Activated T-cell treated with anti-CD3 and anti-CD28 coated beads, Interleukin-2, amount 50 U/mL, for 72 hours (primary cell): ENCODE data around the gene NOXO1. TPM values are rescaled to one million over a fixed set of nuclear protein-coding genes. Genes with fewer than 3 reads are reported as not detected.

Experiments
- ATAC-seq, 2 donors: fragments of 150-1000 bp; cut with Tn5 transposase; replicated peaks in 1 of 2; 2 replicates each; pipeline ENCODE4 v1.10.0; 2021; ENCODE audit warnings: moderate library complexity in 2 of 2, mild to moderate bottlenecking in 1 of 2
- DNase-seq, 2 donors: peaks; one replicate each; pipeline ENCODE4 v3.0.0; 2021 to 2022; ENCODE audit warnings: mixed read lengths in 1 of 2
- H3K27ac Mint-ChIP-seq: one replicate; pipeline ENCODE4 v1.8.0; 2022; ENCODE audit warnings: mild to moderate bottlenecking, moderate library complexity, mixed read lengths
- H3K27me3 Mint-ChIP-seq: one replicate; pipeline ENCODE4 v1.8.0; 2022; ENCODE audit warnings: low read depth, mixed read lengths
- H3K36me3 Mint-ChIP-seq, 2 donors: one replicate each; pipeline ENCODE4 v1.8.0; 2022; ENCODE audit warnings: mixed read lengths in 2 of 2, mild to moderate bottlenecking in 1 of 2; ENCODE audit not compliant: insufficient read depth in 2 of 2
- H3K4me1 Mint-ChIP-seq: one replicate; pipeline ENCODE4 v1.8.0; 2022; ENCODE audit warnings: low read depth, mixed read lengths
- H3K4me3 Mint-ChIP-seq, 2 donors: one replicate each; pipeline ENCODE4 v1.8.0; 2022; ENCODE audit warnings: mild to moderate bottlenecking in 2 of 2, mixed read lengths in 2 of 2, moderate library complexity in 2 of 2
- H3K9me3 Mint-ChIP-seq, 2 donors: one replicate each; pipeline ENCODE4 v1.8.0; 2022; ENCODE audit warnings: mixed read lengths in 2 of 2
- total RNA-seq, 2 donors: library from RNA; stranded (reverse); gene quantifications; one replicate each; pipeline ENCODE4 v1.2.3, GENCODE V29; 2022

The NOXO1 gene
- total RNA-seq, 2 donors from 2014 or later = 1.8 TPM; not detected in 1

GRCh38 chr16:2007081-2007836, 26.0 kb upstream of the NOXO1 start:
- Mint-ChIP-seq H3K27me3 (no peaks in the 10 kb centered on the region), H3K36me3 (peaks cover 7 to 12% of the 10 kb centered on the region in 2 donors), H3K27ac (peak overlapping the region; percentile 8), H3K4me1 (peaks cover 46% of the 10 kb centered on the region), H3K4me3 (peak overlapping the region; percentile 95 to 96), H3K9me3 (no peaks in the 10 kb centered on the region)
- DNase-seq = no peak
- no peak for ATAC-seq

- Mint-ChIP-seq H3K27me3 (no peaks in the 10 kb centered on the region), H3K4me1 (peaks cover 46% of the 10 kb centered on the region), H3K36me3 (peaks cover 7 to 12% of the 10 kb centered on the region in 2 donors), H3K27ac (no peak overlapping the region), H3K4me3 (peak overlapping the region; percentile 51 to 95), H3K9me3 (no peaks in the 10 kb centered on the region)
- ATAC-seq (no peak), DNase-seq (no peak)
Observed at GRCh38 chr16:2006317-2006716, 25.0 kb upstream of the NOXO1 start.

DNA sequence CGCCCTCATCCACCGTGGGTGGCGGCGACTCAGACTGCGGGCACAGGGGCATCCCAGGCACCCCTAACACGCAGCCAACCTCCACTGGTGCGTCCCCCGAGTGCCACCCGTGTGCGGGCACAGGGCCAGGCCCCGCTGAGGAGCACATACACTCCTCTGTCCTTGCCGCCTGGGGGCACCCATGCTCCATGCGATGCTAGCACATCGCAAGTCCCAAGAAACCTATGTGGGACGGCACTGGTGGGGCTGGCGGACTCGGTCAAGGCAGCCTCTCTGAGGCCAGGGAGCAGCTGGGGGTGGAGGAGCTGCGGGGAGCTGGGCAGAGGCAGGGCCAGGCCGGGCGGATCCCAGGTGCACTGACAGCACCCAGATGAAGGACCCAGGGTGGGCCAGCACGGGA, 24.4 kb upstream of the NOXO1 start:
- ATAC-seq = no peak
- H3K4me3 Mint-ChIP-seq = peak overlapping the region in 1 of 2 donors; percentile 57
- H3K36me3 Mint-ChIP-seq = peaks cover 7 to 15% of the 10 kb centered on the region in 2 donors
- peaks cover 45% of the 10 kb centered on the region for H3K4me1 Mint-ChIP-seq
- DNase-seq = no peak
- no peaks in the 10 kb centered on the region for H3K9me3 Mint-ChIP-seq
- no peaks in the 10 kb centered on the region for H3K27me3 Mint-ChIP-seq
- H3K27ac Mint-ChIP-seq = no peak overlapping the region

- H3K36me3 Mint-ChIP-seq = peaks cover 7 to 13% of the 10 kb centered on the region in 2 donors
- H3K27ac Mint-ChIP-seq = no peak overlapping the region
- H3K4me1 Mint-ChIP-seq = peaks cover 39% of the 10 kb centered on the region
Observed at GRCh38 chr16:2004795-2005517, 23.7 kb upstream of the NOXO1 start.

DNA sequence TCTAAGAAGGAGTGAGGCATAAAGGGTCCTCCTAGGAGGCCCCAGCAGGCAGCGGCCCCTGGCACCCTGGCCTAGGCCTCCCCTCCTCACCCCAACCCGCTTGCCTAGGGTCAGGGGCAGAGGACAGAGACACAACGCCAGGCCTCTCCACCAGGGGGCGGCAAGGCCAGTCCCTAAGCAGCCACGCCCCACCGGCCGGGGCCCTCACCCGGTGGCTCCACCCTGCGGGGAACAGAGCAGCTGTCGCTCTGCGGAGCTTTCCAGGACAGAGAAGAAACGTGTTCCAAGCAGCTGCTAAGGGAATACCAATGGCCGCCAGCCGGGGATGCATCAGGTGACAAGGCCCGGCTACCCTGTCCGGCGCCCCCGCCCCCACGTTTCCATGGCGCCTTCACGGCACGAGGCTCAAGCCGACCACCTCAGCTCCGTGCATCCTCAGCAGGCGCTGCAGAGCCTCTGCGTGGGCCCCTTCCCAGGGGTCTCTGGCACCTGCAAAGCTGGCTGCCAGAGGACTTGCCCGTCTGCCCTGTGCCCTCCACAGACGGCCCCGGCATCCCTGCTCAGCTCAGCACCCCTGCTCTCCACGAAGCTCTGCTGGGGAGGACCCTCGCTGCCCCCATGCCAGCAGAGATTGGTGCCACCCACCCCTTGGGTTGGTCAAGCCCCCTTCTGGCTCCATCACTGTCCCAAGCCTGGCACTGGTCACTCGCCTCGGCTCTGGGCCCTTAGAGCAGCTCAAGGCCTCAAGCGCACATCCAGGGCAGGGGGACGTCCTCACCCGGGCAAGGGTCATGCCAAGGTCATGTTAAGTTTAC, 22.8 kb upstream of the NOXO1 start:
- H3K9me3 Mint-ChIP-seq = no peaks in the 10 kb centered on the region
- peaks cover 39% of the 10 kb centered on the region for H3K4me1 Mint-ChIP-seq
- no peak overlapping the region for H3K4me3 Mint-ChIP-seq
- DNase-seq = peak; percentile 94
- H3K27me3 Mint-ChIP-seq = no peaks in the 10 kb centered on the region
- no peak overlapping the region for H3K27ac Mint-ChIP-seq
- peaks cover 7 to 13% of the 10 kb centered on the region in 2 donors for H3K36me3 Mint-ChIP-seq
- peak; percentile 94 to 95 for ATAC-seq

More at GRCh38 chr16:2004795-2005517, 23.7 kb upstream of the NOXO1 start:
- peak overlapping the region in 1 of 2 donors; percentile 15 for H3K4me3 Mint-ChIP-seq
- DNase-seq (no peak), ATAC-seq (no peak)
- H3K9me3 Mint-ChIP-seq = no peaks in the 10 kb centered on the region
- H3K27me3 Mint-ChIP-seq = no peaks in the 10 kb centered on the region

- no peak overlapping the region for H3K4me3 Mint-ChIP-seq
- peaks cover 5 to 12% of the 10 kb centered on the region in 2 donors for H3K36me3 Mint-ChIP-seq
- no peaks in the 10 kb centered on the region for H3K27me3 Mint-ChIP-seq
- H3K4me1 Mint-ChIP-seq = peaks cover 33% of the 10 kb centered on the region
- ATAC-seq (no peak), DNase-seq (no peak)
- no peak overlapping the region for H3K27ac Mint-ChIP-seq
- H3K9me3 Mint-ChIP-seq = no peaks in the 10 kb centered on the region
Observed at GRCh38 chr16:2003231-2003826, 22.1 kb upstream of the NOXO1 start.

DNA sequence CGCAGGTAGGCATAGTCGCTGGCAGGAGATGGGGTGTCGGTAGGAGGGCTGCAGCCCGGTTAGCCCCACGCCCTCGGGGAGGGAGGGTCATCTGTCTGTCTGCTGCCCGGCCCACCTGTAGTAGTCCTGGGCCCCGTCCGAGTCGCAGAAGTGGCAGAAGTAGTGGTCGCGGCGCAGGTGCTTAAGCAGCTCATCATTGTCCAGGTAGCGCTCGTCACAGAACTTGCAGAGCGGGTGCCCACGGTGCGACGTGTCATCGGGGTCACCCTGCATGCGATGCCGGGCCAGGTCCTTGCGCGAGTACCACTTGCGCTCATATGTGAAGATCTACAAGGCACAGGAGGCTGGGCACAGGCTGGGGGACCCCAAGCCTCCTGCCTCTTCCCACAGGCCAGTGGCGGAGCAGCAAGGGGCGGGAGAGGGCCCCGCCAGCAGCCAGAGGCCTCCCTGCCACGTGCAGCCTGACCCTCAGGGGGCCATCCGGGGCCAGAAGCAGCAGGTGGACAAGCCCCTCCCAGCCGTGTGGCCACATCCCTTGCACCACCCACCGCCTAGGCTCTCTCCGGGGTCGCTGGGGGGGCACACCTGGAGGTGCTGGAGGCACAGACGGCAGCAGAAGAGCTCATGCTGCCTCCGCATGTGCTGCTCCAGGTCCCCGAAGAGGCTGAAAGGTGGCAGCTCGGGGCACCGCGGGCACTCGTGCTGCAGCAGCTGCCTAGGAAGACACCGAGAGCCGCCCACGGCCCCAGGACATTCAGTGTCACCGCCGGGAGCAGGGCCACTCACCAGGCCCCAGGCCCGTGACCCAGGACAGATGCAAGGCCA, 21.3 kb upstream of the NOXO1 start:
- Mint-ChIP-seq H3K36me3 (peaks cover 2 to 9% of the 10 kb centered on the region in 2 donors), H3K4me1 (peaks cover 26% of the 10 kb centered on the region)
- no peak for DNase-seq

DNA sequence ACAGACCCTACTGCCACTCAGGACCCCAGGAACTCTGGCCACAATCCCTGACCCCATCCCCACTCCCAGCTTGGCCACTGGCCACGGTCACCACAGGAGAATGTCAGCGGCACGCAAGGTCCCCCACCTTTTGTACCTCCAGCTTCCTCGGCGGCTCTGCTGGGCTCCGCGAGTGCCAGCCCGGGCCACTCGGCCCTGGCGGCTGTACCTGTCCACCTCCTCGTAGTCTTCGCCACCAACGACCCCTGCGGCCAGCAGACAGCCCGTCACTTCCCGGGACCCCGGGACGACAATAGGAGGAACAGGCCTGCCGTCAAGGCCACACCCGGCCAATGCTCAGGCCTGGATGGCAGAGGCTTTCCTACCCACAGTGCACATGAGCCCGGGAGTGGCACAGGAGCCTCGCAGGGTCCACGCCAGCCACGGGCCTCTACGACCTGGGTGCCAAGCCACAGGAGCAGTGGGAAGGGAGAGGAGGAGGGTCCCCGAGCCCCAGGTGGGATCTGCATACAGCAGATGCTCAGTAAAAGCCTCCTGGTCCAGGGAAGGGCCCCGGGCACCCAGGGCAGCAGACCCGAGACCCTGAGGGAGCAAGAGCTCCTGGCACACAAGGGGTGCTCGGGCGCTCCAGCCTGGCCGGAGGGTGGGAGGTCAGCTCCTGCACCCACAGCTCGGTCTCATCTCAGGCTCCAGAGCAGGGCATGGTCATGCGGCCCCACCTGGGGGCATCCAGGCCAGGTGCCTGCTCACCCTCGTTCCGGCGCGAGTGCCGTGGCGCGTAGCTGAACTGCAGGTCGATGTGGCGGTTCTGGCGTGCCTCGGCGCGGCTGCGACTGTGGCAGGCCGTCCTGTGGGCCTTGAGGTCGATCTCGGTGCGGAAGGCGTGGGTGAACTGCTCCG, 20.4 kb upstream of the NOXO1 start:
- Mint-ChIP-seq H3K36me3 (peaks cover 2 to 7% of the 10 kb centered on the region in 2 donors), H3K27ac (no peak overlapping the region), H3K4me1 (peaks cover 19% of the 10 kb centered on the region), H3K27me3 (no peaks in the 10 kb centered on the region), H3K4me3 (no peak overlapping the region), H3K9me3 (no peaks in the 10 kb centered on the region)
- no peak for ATAC-seq
- no peak for DNase-seq

More for the DNA sequence above, 21.3 kb upstream of the NOXO1 start:
- no peak overlapping the region for H3K27ac Mint-ChIP-seq
- H3K27me3 Mint-ChIP-seq = no peaks in the 10 kb centered on the region
- H3K9me3 Mint-ChIP-seq = no peaks in the 10 kb centered on the region
- ATAC-seq = no peak
- no peak overlapping the region for H3K4me3 Mint-ChIP-seq

DNA sequence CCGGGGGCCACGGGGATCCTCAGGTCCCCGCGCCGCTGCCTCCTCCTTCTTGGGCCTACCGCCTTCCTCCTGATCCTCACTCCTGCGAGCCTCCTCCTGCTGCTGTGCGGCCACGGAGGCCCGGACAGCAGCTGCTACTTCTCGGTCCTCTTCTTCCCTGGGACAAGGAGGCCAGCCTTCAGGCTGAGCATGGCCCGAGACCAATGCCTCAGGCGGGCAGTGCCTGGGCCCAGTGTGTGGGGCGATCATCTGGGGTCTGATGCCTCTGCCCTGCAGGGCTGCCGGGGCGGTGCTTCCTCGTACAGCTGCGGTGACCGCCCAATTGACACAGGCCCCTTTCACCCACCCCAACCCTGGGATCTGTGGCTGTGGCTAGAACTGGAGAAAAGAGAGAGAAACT, 19.8 kb upstream of the NOXO1 start:
- Mint-ChIP-seq H3K4me1 (peaks cover 20% of the 10 kb centered on the region), H3K4me3 (no peak overlapping the region), H3K27me3 (no peaks in the 10 kb centered on the region), H3K9me3 (no peaks in the 10 kb centered on the region), H3K36me3 (peaks cover 2 to 7% of the 10 kb centered on the region in 2 donors), H3K27ac (no peak overlapping the region)
- ATAC-seq = no peak
- no peak for DNase-seq

GRCh38 chr16:1999866-2000514, 18.7 kb upstream of the NOXO1 start:
- no peaks in the 10 kb centered on the region for H3K27me3 Mint-ChIP-seq
- DNase-seq (no peak), ATAC-seq (no peak)
- H3K9me3 Mint-ChIP-seq = no peaks in the 10 kb centered on the region
- H3K4me1 Mint-ChIP-seq = peaks cover 14% of the 10 kb centered on the region
- no peak overlapping the region for H3K4me3 Mint-ChIP-seq
- peaks cover 2 to 9% of the 10 kb centered on the region in 2 donors for H3K36me3 Mint-ChIP-seq
- no peak overlapping the region for H3K27ac Mint-ChIP-seq
